Smooth muscle cell (in vitro differentiated cells): Measurements from ENCODE around the gene RNPEPL1. TPM values are rescaled to one million over a fixed set of nuclear protein-coding genes. Genes with fewer than 3 reads are reported as not detected.

Source experiments
- DNase-seq: peaks from one replicate; lab custom pipeline; 2025; ENCODE audit not compliant: unreplicated experiment; lab: John Stamatoyannopoulos, UW
- H2AFZ ChIP-seq: fragments of 200-600 bp; sonication (generic); 2 replicates; pipeline ENCODE4 v1.6.0; 2016; ENCODE audit warnings: antibody characterized with exemption, low read depth, mild to moderate bottlenecking
- H3F3A ChIP-seq: fragments of 200-600 bp; sonication (generic); 2 replicates; pipeline ENCODE4 v1.6.0; 2017; ENCODE audit warnings: antibody characterized with exemption, low read depth
- H3K27ac ChIP-seq: fragments of 200-600 bp; sonication (generic); 2 replicates; pipeline ENCODE4 v1.5.1; 2016; ENCODE audit warnings: low read depth, mild to moderate bottlenecking
- H3K27me3 ChIP-seq: fragments of 200-600 bp; sonication (generic); 2 replicates; pipeline ENCODE4 v1.6.1; 2016; ENCODE audit warnings: low read depth, mild to moderate bottlenecking
- H3K36me3 ChIP-seq: fragments of 200-600 bp; sonication (generic); 2 replicates; pipeline ENCODE4 v1.5.1; 2016; ENCODE audit warnings: low read depth
- H3K4me1 ChIP-seq: fragments of 200-600 bp; sonication (generic); 2 replicates; pipeline ENCODE4 v1.5.1; 2016; ENCODE audit warnings: low read depth
- H3K4me2 ChIP-seq: fragments of 200-600 bp; sonication (generic); 2 replicates; pipeline ENCODE4 v1.6.0; 2016; ENCODE audit warnings: mild to moderate bottlenecking
- H3K4me3 ChIP-seq: fragments of 200-600 bp; sonication (generic); 2 replicates; pipeline ENCODE4 v1.5.1; 2016; ENCODE audit warnings: mild to moderate bottlenecking
- H3K79me2 ChIP-seq: fragments of 200-600 bp; sonication (generic); 2 replicates; pipeline ENCODE4 v1.6.0; 2016; ENCODE audit warnings: low read depth, mild to moderate bottlenecking
- H3K9ac ChIP-seq: fragments of 200-600 bp; sonication (generic); 2 replicates; pipeline ENCODE4 v1.6.0; 2016; ENCODE audit warnings: low read depth
- H3K9me3 ChIP-seq: fragments of 200-600 bp; sonication (generic); replicated peaks from 2 replicates; pipeline ENCODE4 v1.5.1; 2016; ENCODE audit warnings: low read depth
- H4K20me1 ChIP-seq: fragments of 200-600 bp; sonication (generic); 2 replicates; pipeline ENCODE4 v1.6.0; 2016; ENCODE audit warnings: low read depth
- CTCF ChIP-seq: fragments of 200-600 bp; sonication (generic); IDR thresholded peaks from 2 replicates; pipeline ENCODE4 v1.5.1; 2017; ENCODE audit warnings: borderline replicate concordance, mild to moderate bottlenecking, antibody characterized with exemption; ENCODE audit not compliant: insufficient read depth, poor library complexity, severe bottlenecking
- WGBS: methylation state at CpG from one replicate; pipeline ENCODE4 v1.1.7; 2016; ENCODE audit warnings: low lambda C conversion rate; 5-methylcytosine and 5-hydroxymethylcytosine counted together
- polyA plus RNA-seq: library from polyadenylated mRNA; unstranded; fragments of >200 nt; fragmentation: Nextera tagmentation; extraction: Ambion mirVana; gene quantifications from 2 replicates; pipeline ENCODE4 v1.2.1, GENCODE V29; 2016
- total RNA-seq: library from RNA; depleted of rRNA; stranded (reverse); fragments of >200 nt; gene quantifications from 2 replicates; pipeline ENCODE4 v1.2.3, GENCODE V29; 2014

Gene RNPEPL1
- total and polyA plus RNA-seq, 2 experiments from 2014 or later = 15.3 to 40.9 TPM

- H3K4me1 ChIP-seq = no peaks in the 10 kb centered on the region
- no peak for TF ChIP-seq CTCF
- no peaks in the 10 kb centered on the region for H3F3A ChIP-seq
- H3K36me3 ChIP-seq = no peaks in the 10 kb centered on the region
- H3K79me2 ChIP-seq = peaks cover 2% of the 10 kb centered on the region
- H4K20me1 ChIP-seq = peaks cover 41% of the 10 kb centered on the region
- H3K4me2 ChIP-seq = no peak overlapping the region
- 96% methylated on average over 34 of the region's 34 CpGs for WGBS
- H2AFZ ChIP-seq = no peak overlapping the region
- H3K9ac ChIP-seq = no peak overlapping the region
- DNase-seq = no peak
- H3K27me3 ChIP-seq = no peaks in the 10 kb centered on the region
- H3K4me3 ChIP-seq = no peak overlapping the region
- H3K27ac ChIP-seq = no peak overlapping the region
- no peaks in the 10 kb centered on the region for H3K9me3 ChIP-seq
Measured at GRCh38 chr2:240594511-240595380, 26.5 kb downstream of the RNPEPL1 start.

GRCh38 chr2:240595381-240596079, 27.2 kb downstream of the RNPEPL1 start:
- H3K4me3 ChIP-seq = no peak overlapping the region
- no peaks in the 10 kb centered on the region for H3F3A ChIP-seq
- H3K9me3 ChIP-seq = no peaks in the 10 kb centered on the region
- 81% methylated on average over 18 of the region's 18 CpGs for WGBS
- H3K27ac ChIP-seq = no peak overlapping the region
- no peaks in the 10 kb centered on the region for H3K36me3 ChIP-seq
- no peak for DNase-seq
- no peak overlapping the region for H3K4me2 ChIP-seq
- no peaks in the 10 kb centered on the region for H3K79me2 ChIP-seq
- peak; percentile 5 for TF ChIP-seq CTCF
- H3K4me1 ChIP-seq = no peaks in the 10 kb centered on the region
- H3K9ac ChIP-seq = no peak overlapping the region
- no peak overlapping the region for H2AFZ ChIP-seq
- peaks cover 37% of the 10 kb centered on the region for H4K20me1 ChIP-seq
- H3K27me3 ChIP-seq = no peaks in the 10 kb centered on the region

- DNase-seq = no peak
Measured at GRCh38 chr2:240596080-240596460, 27.8 kb downstream of the RNPEPL1 start.

More at GRCh38 chr2:240596080-240596460, 27.8 kb downstream of the RNPEPL1 start:
- no peaks in the 10 kb centered on the region for H3K36me3 ChIP-seq
- no peaks in the 10 kb centered on the region for H3K27me3 ChIP-seq
- H3K79me2 ChIP-seq = no peaks in the 10 kb centered on the region
- TF ChIP-seq CTCF = no peak
- no peaks in the 10 kb centered on the region for H3K9me3 ChIP-seq
- peaks cover 34% of the 10 kb centered on the region for H4K20me1 ChIP-seq
- 99% methylated on average over 17 of the region's 17 CpGs for WGBS
- H3K9ac ChIP-seq = no peak overlapping the region
- no peak overlapping the region for H3K27ac ChIP-seq
- H3K4me1 ChIP-seq = no peaks in the 10 kb centered on the region
- no peak overlapping the region for H2AFZ ChIP-seq
- H3F3A ChIP-seq = no peaks in the 10 kb centered on the region
- no peak overlapping the region for H3K4me3 ChIP-seq
- H3K4me2 ChIP-seq = no peak overlapping the region
